Keratinocyte (primary cell): ENCODE results near the gene ZNF568.

Source experiments
- EZH2 ChIP-seq: IDR thresholded peaks from one replicate; pipeline ENCODE4 v1.6.1; 2012; ENCODE audit warnings: inconsistent platforms, mild to moderate bottlenecking, low read length, moderate library complexity
- TF ChIP-seq, protein P1 (sequence below), 3 experiments: IDR thresholded peaks in 1 of 3; conservative IDR thresholded peaks in 1 of 3; optimal IDR thresholded peaks in 1 of 3; 2 replicates in 2 of 3; 3 replicates in 1 of 3; pipeline versions ENCODE3 to v1.5.1; 2011; ENCODE audit warnings: low read length in 3 of 3, mild to moderate bottlenecking in 3 of 3, moderate library complexity in 2 of 3, control low read depth in 1 of 3, inconsistent platforms in 1 of 3; ENCODE audit not compliant: insufficient read depth in 2 of 3; ENCODE audit errors: extremely low read depth in 1 of 3

DNA sequence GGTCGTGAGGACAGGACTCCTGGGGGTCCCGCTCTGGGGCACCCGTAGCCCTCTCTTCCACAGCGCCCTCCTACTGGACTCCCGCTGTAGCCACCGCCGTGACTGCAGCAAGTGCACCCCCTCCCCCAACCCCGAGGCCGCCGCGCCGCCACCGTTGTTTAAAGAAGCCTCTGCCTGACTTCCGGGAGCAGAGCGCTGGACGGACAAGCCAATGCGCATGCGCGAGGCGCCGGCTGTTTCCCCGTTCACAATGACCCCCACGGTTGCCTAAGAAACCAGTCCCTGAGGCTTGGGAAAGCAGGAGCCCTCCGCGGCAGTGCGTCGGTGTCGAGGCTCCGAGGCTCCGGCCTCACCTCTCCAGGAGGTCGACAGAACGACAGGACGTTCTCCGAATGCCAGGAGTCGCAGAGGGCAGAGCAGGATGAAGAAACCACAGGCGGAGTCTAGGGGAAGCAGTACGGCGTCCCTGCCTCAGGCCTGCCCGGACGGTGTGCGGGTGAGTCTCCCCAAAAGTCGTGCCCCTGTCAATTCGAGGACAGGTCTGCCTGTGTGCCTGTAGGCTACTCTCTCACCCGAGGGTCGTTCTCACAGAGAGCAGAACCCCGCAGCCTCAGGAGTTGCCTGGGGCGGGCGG is 91.6 kb downstream of the ZNF568 start:
- TF ChIP-seq, protein P1, sequence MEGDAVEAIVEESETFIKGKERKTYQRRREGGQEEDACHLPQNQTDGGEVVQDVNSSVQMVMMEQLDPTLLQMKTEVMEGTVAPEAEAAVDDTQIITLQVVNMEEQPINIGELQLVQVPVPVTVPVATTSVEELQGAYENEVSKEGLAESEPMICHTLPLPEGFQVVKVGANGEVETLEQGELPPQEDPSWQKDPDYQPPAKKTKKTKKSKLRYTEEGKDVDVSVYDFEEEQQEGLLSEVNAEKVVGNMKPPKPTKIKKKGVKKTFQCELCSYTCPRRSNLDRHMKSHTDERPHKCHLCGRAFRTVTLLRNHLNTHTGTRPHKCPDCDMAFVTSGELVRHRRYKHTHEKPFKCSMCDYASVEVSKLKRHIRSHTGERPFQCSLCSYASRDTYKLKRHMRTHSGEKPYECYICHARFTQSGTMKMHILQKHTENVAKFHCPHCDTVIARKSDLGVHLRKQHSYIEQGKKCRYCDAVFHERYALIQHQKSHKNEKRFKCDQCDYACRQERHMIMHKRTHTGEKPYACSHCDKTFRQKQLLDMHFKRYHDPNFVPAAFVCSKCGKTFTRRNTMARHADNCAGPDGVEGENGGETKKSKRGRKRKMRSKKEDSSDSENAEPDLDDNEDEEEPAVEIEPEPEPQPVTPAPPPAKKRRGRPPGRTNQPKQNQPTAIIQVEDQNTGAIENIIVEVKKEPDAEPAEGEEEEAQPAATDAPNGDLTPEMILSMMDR (optimal IDR thresholded peaks at IDR 0.05 in 1 of 3, IDR thresholded peaks at IDR 0.05 in 1 of 3, conservative IDR thresholded peaks at IDR 0.05 in 1 of 3; ENCODE audit: extremely low read depth in 1 of 3, insufficient read depth in 2 of 3, low read length in 3 of 3): no peak
- no peak for TF ChIP-seq EZH2
